ENCODE data around the gene SLC23A2.
"Not testable (repeated sequence)": the region's sequence is repeated elsewhere in the genome, so short reads cannot be mapped to it uniquely, and the experiment has no call there.

SLC23A2 gene

GRCh38 chr20:4883546-4883945 lies 117.8 kb downstream of the SLC23A2 start:
- in situ Hi-C loops (cut with MboI; ENCODE audit: low sequenced_read_pairs), result no loop called here

- in situ Hi-C loops (cut with MboI; ENCODE audit: low sequenced_read_pairs), result no loop called here
Measured at GRCh38 chr20:4883051-4883450, 118.3 kb downstream of the SLC23A2 start.

- in situ Hi-C loops (cut with MboI; ENCODE audit: low sequenced_read_pairs), result no loop called here
Measured at GRCh38 chr20:4881006-4881730, 120.1 kb downstream of the SLC23A2 start.

- in situ Hi-C loops (cut with MboI; ENCODE audit: low sequenced_read_pairs), result no loop called here
Measured at GRCh38 chr20:4880051-4880450, 121.3 kb downstream of the SLC23A2 start.

GRCh38 chr20:4878099-4878498 lies 123.2 kb downstream of the SLC23A2 start:
- in situ Hi-C loops (cut with MboI; ENCODE audit: low sequenced_read_pairs), result not testable (repeated sequence)

GRCh38 chr20:4876731-4877130 lies 124.6 kb downstream of the SLC23A2 start:
- in situ Hi-C loops (cut with MboI; ENCODE audit: low sequenced_read_pairs), result no loop called here

- in situ Hi-C loops (cut with MboI; ENCODE audit: low sequenced_read_pairs), result no loop called here
Measured at GRCh38 chr20:4876301-4876700, 125.0 kb downstream of the SLC23A2 start.

GRCh38 chr20:4875578-4876067 lies 125.7 kb downstream of the SLC23A2 start:
- in situ Hi-C loops (cut with MboI; ENCODE audit: low sequenced_read_pairs), result no loop called here

GRCh38 chr20:4873396-4873795 lies 127.9 kb downstream of the SLC23A2 start:
- in situ Hi-C loops (cut with MboI; ENCODE audit: low sequenced_read_pairs), result no loop called here

- in situ Hi-C loops (cut with MboI; ENCODE audit: low sequenced_read_pairs), result no loop called here
Measured at GRCh38 chr20:4871486-4871885, 129.8 kb downstream of the SLC23A2 start.

GRCh38 chr20:4870906-4871305 lies 130.4 kb downstream of the SLC23A2 start:
- in situ Hi-C loops (cut with MboI; ENCODE audit: low sequenced_read_pairs), result no loop called here

- in situ Hi-C loops (cut with MboI; ENCODE audit: low sequenced_read_pairs), result no loop called here
Measured at GRCh38 chr20:4869290-4870193, 131.8 kb downstream of the SLC23A2 start.

- in situ Hi-C loops (cut with MboI; ENCODE audit: low sequenced_read_pairs), result no loop called here
Measured at GRCh38 chr20:4867051-4867450, 134.3 kb downstream of the SLC23A2 start.

GRCh38 chr20:4866429-4866828 lies 134.9 kb downstream of the SLC23A2 start:
- in situ Hi-C loops (cut with MboI; ENCODE audit: low sequenced_read_pairs), result no loop called here

GRCh38 chr20:4864311-4864752 lies 137.0 kb downstream of the SLC23A2 start:
- in situ Hi-C loops (cut with MboI; ENCODE audit: low sequenced_read_pairs), result no loop called here

- in situ Hi-C loops (cut with MboI; ENCODE audit: low sequenced_read_pairs), result no loop called here
Measured at GRCh38 chr20:4862661-4863060, 138.6 kb downstream of the SLC23A2 start.

GRCh38 chr20:4861961-4862360 lies 139.3 kb downstream of the SLC23A2 start:
- in situ Hi-C loops (cut with MboI; ENCODE audit: low sequenced_read_pairs), result no loop called here

GRCh38 chr20:4858000-4858399 lies 143.3 kb downstream of the SLC23A2 start:
- in situ Hi-C loops (cut with MboI; ENCODE audit: low sequenced_read_pairs), result no loop called here

- in situ Hi-C loops (cut with MboI; ENCODE audit: low sequenced_read_pairs), result no loop called here
Measured at GRCh38 chr20:4856022-4856755, 145.1 kb downstream of the SLC23A2 start.

- in situ Hi-C loops (cut with MboI; ENCODE audit: low sequenced_read_pairs), result no loop called here
Measured at GRCh38 chr20:4855555-4855954, 145.8 kb downstream of the SLC23A2 start.

GRCh38 chr20:4855097-4855496 lies 146.2 kb downstream of the SLC23A2 start:
- in situ Hi-C loops (cut with MboI; ENCODE audit: low sequenced_read_pairs), result no loop called here
